GM12873 (cell line): ENCODE data around the gene RUNDC1.

ENCODE experiments used
- CTCF ChIP-seq: IDR thresholded peaks from 2 replicates; pipeline ENCODE4 v1.5.1; 2012; ENCODE audit warnings: low read depth, mild to moderate bottlenecking, moderate library complexity, low read length, control low read depth; ENCODE audit not compliant: insufficient read depth; ENCODE audit errors: missing control alignments

Gene RUNDC1

DNA sequence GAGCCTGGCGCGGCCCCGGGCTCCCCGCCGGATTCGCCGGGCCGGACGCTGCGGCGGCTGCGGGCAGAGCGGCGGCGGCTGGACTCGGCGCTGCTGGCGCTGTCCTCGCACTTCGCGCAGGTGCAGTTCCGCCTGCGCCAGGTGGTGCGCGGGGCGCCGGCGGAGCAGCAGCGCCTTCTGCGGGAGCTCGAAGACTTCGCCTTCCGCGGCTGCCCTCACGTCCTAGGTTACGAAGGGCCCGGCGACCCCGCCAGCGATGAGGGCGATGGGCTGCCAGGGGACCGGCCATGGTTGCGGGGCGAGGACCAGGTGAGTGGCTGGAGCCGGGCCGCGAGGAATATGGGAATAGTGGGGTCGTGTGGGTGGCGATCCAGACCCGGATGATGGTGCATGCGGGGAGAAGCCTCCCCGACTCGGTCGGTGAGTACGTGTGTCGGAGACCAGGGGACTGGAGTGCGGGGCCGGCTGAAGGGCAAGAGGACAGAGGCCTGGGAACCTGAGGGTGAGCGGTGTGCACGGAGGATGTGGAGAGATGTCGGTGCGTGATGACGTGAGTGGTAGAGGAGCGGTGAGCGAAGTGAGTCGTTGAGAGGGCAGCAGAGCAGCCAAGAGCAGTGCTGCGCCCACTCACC lies 517 bp downstream of the RUNDC1 start:
- peak; percentile 29 for TF ChIP-seq CTCF

DNA sequence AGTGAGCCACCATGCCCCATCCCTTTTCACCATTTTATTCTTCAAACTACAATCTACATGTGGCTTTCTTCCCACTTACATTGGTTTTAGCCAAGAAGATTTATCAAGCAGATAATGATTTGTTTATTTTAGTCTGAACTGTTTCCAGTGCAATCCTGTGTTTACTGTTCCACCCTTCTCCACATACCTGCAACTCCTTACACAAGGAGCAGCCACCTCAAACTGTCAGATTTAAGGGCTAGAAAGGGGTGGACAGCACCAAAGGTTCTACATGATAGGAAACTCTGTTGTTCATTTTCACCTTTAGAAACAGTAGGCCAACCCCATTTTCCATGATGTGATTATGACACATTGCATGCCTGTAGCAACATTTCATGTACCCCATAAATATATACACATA lies 1.9 kb downstream of the RUNDC1 start:
- TF ChIP-seq CTCF, result no peak

GRCh38 chr17:42985225-42985624 lies 4.9 kb downstream of the RUNDC1 start:
- no peak for TF ChIP-seq CTCF

- no peak for TF ChIP-seq CTCF
Observed at GRCh38 chr17:42989141-42989540, 8.8 kb downstream of the RUNDC1 start.

GRCh38 chr17:42989726-42990652 lies 9.6 kb downstream of the RUNDC1 start:
- no peak for TF ChIP-seq CTCF

DNA sequence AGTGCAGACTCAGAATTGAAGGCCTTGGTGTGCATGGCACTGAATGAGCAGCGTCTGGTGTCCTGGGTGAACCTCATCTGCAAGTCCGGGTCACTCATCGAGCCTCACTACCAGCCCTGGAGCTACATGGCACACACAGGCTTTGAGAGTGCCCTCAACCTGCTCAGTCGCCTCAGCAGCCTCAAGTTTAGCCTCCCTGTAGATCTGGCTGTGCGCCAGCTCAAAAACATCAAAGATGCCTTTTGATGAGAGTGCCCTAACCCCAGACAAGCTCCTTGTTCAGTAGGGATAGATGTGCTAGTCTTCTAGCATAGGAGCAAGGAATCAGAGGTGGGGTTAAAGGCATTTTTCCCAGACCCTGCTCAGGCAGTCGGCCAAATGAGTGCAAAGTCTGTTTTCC lies 11.1 kb downstream of the RUNDC1 start:
- TF ChIP-seq CTCF, result no peak

DNA sequence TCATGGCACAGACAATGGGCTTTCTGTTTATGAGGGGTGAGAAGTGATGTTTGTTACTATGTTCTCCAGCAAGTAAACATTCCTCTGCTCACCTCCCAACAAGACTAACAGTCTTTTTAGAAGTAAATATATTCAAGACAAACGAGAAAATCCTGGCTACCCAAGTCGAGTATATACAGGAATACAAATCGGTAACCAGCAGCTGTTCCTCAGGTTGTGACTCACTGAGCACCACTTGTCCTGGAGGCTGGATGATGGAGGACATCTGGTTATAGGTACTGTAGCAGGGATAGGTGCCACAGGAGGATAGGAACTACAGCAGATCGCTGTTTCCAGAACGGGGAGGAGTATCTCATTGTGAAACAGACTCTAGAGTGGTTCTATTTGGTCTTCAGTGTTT lies 12.5 kb downstream of the RUNDC1 start:
- no peak for TF ChIP-seq CTCF
